ENCODE results near the gene VSIG10.

Gene VSIG10

GRCh38 chr12:118065380-118065779 lies 38.4 kb downstream of the VSIG10 start:
- no peak for TF ChIP-seq EGR1 (IDR thresholded peaks at IDR 0.05)
- no peak for TF ChIP-seq CREB1 (IDR thresholded peaks at IDR 0.05; ENCODE audit: low read depth)
- TF ChIP-seq, protein P1, sequence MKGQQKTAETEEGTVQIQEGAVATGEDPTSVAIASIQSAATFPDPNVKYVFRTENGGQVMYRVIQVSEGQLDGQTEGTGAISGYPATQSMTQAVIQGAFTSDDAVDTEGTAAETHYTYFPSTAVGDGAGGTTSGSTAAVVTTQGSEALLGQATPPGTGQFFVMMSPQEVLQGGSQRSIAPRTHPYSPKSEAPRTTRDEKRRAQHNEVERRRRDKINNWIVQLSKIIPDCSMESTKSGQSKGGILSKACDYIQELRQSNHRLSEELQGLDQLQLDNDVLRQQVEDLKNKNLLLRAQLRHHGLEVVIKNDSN (IDR thresholded peaks at IDR 0.05) = no peak
- TF ChIP-seq TAF1 (IDR thresholded peaks at IDR 0.05; ENCODE audit: low read depth) = no peak
- TF ChIP-seq ZBTB7A (IDR thresholded peaks at IDR 0.05; ENCODE audit: low read depth) = no peak
- no peak for TF ChIP-seq FOXM1 (IDR thresholded peaks at IDR 0.05; ENCODE audit: borderline replicate concordance, low read depth)
- no peak for TF ChIP-seq TEAD4 (IDR thresholded peaks at IDR 0.05)
- TF ChIP-seq CEBPB (IDR thresholded peaks at IDR 0.05) = no peak
- no peak for TF ChIP-seq YY1 (IDR thresholded peaks at IDR 0.05; ENCODE audit: low read depth)
- TF ChIP-seq, protein P2, sequence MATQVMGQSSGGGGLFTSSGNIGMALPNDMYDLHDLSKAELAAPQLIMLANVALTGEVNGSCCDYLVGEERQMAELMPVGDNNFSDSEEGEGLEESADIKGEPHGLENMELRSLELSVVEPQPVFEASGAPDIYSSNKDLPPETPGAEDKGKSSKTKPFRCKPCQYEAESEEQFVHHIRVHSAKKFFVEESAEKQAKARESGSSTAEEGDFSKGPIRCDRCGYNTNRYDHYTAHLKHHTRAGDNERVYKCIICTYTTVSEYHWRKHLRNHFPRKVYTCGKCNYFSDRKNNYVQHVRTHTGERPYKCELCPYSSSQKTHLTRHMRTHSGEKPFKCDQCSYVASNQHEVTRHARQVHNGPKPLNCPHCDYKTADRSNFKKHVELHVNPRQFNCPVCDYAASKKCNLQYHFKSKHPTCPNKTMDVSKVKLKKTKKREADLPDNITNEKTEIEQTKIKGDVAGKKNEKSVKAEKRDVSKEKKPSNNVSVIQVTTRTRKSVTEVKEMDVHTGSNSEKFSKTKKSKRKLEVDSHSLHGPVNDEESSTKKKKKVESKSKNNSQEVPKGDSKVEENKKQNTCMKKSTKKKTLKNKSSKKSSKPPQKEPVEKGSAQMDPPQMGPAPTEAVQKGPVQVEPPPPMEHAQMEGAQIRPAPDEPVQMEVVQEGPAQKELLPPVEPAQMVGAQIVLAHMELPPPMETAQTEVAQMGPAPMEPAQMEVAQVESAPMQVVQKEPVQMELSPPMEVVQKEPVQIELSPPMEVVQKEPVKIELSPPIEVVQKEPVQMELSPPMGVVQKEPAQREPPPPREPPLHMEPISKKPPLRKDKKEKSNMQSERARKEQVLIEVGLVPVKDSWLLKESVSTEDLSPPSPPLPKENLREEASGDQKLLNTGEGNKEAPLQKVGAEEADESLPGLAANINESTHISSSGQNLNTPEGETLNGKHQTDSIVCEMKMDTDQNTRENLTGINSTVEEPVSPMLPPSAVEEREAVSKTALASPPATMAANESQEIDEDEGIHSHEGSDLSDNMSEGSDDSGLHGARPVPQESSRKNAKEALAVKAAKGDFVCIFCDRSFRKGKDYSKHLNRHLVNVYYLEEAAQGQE (IDR thresholded peaks at IDR 0.05; ENCODE audit: low read depth) = no peak
- no peak for TF ChIP-seq TCF12 (IDR thresholded peaks at IDR 0.05; ENCODE audit: low read depth)
- TF ChIP-seq RAD21 (IDR thresholded peaks at IDR 0.05; ENCODE audit: low read depth) = no peak
- TF ChIP-seq NFIC (IDR thresholded peaks at IDR 0.05) = no peak
- no peak for TF ChIP-seq EP300 (IDR thresholded peaks at IDR 0.05; ENCODE audit: borderline replicate concordance)
- no peak for TF ChIP-seq MAX (IDR thresholded peaks at IDR 0.05)

GRCh38 chr12:118064608-118065007 lies 39.2 kb downstream of the VSIG10 start:
- TF ChIP-seq RAD21 (IDR thresholded peaks at IDR 0.05; ENCODE audit: low read depth) = no peak
- TF ChIP-seq NFIC (IDR thresholded peaks at IDR 0.05) = no peak
- TF ChIP-seq EGR1 (IDR thresholded peaks at IDR 0.05) = no peak
- TF ChIP-seq YY1 (IDR thresholded peaks at IDR 0.05; ENCODE audit: low read depth) = no peak
- no peak for TF ChIP-seq TEAD4 (IDR thresholded peaks at IDR 0.05)
- TF ChIP-seq CREB1 (IDR thresholded peaks at IDR 0.05; ENCODE audit: low read depth) = no peak
- TF ChIP-seq EP300 (IDR thresholded peaks at IDR 0.05; ENCODE audit: borderline replicate concordance) = no peak
- TF ChIP-seq CEBPB (IDR thresholded peaks at IDR 0.05) = no peak
- no peak for TF ChIP-seq MAX (IDR thresholded peaks at IDR 0.05)
- no peak for TF ChIP-seq FOXM1 (IDR thresholded peaks at IDR 0.05; ENCODE audit: borderline replicate concordance, low read depth)
- TF ChIP-seq, protein P2 (IDR thresholded peaks at IDR 0.05; ENCODE audit: low read depth) = no peak
- TF ChIP-seq ZBTB7A (IDR thresholded peaks at IDR 0.05; ENCODE audit: low read depth) = no peak
- TF ChIP-seq, protein P1 (IDR thresholded peaks at IDR 0.05) = no peak
- TF ChIP-seq TAF1 (IDR thresholded peaks at IDR 0.05; ENCODE audit: low read depth) = no peak
- no peak for TF ChIP-seq TCF12 (IDR thresholded peaks at IDR 0.05; ENCODE audit: low read depth)

DNA sequence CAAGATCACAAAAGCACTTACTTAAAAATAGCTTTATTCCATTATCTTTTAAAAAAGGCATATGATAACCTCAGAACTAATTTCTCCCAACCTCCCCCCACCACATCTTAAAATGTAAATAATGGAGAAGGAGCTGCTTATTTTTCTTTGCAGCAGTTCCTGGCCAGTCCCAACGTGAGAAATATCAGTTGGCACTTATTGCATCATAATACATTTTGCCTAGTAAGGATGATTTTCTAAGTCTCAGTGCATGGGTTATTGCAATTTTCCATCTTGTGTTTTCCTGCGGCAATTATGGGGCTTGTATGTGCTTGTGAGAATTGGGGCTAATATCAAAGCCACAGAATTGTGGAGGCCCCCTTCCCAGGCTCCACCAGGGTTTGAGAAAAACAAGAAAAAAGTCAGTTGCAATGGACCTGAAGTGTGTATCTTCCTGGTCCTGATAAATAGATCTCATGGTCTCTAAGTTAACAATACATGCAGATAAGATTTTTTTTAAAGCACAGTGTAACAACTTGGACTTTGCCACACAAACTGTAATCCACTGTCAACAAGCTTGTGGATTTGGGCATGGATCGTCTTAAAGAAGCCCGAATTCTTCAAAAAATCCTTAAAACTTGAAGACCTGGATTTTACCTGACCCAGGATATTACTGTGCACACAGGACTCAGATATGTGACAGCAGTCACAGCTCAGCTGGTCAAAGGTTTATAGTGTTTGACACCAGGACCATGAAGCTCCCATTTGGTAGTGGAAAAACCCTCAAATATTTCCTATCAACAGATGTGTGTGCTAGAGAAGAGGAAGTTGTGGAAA lies 40.0 kb downstream of the VSIG10 start:
- TF ChIP-seq TAF1 (IDR thresholded peaks at IDR 0.05; ENCODE audit: low read depth) = no peak
- no peak for TF ChIP-seq MAX (IDR thresholded peaks at IDR 0.05)
- TF ChIP-seq CREB1 (IDR thresholded peaks at IDR 0.05; ENCODE audit: low read depth) = no peak
- TF ChIP-seq, protein P1 (IDR thresholded peaks at IDR 0.05) = no peak
- TF ChIP-seq RAD21 (IDR thresholded peaks at IDR 0.05; ENCODE audit: low read depth) = no peak
- TF ChIP-seq EGR1 (IDR thresholded peaks at IDR 0.05) = no peak
- TF ChIP-seq TEAD4 (IDR thresholded peaks at IDR 0.05) = no peak
- no peak for TF ChIP-seq FOXM1 (IDR thresholded peaks at IDR 0.05; ENCODE audit: borderline replicate concordance, low read depth)
- no peak for TF ChIP-seq EP300 (IDR thresholded peaks at IDR 0.05; ENCODE audit: borderline replicate concordance)
- no peak for TF ChIP-seq TCF12 (IDR thresholded peaks at IDR 0.05; ENCODE audit: low read depth)
- TF ChIP-seq NFIC (IDR thresholded peaks at IDR 0.05) = no peak
- TF ChIP-seq ZBTB7A (IDR thresholded peaks at IDR 0.05; ENCODE audit: low read depth) = no peak
- TF ChIP-seq, protein P2 (IDR thresholded peaks at IDR 0.05; ENCODE audit: low read depth) = no peak

Measured in Ishikawa (cell line).